Measurements from ENCODE around the gene IFNA6.
"Not testable (repeated sequence)": the region's sequence is repeated elsewhere in the genome, so short reads cannot be mapped to it uniquely, and the experiment has no call there.

Gene IFNA6

DNA sequence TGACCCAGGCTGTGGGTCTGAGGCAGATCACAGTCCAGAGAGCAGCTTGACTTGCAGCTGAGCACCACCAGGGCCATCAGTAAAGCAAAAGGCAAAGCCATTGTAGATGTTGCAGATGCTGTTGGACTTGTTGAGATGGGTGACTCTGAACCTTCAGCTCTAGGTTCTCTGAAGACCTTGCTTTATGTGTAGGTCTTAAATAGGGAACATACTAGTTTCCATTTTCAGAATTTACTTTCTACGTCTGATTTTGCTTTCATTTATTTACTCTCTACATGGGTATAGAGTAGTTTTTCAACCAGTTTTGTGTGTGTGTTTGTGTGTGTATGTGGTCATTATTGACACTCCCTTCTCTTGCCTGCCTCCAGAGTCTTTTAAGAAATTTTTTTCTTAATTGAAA, at the start of gene IFNA6:
IFNA6 (minus strand) TSS at position 101 of the 400 bp plus-strand sequence; CDS start at position 101, 0 bp downstream.
- no peak for DNase-seq

DNA sequence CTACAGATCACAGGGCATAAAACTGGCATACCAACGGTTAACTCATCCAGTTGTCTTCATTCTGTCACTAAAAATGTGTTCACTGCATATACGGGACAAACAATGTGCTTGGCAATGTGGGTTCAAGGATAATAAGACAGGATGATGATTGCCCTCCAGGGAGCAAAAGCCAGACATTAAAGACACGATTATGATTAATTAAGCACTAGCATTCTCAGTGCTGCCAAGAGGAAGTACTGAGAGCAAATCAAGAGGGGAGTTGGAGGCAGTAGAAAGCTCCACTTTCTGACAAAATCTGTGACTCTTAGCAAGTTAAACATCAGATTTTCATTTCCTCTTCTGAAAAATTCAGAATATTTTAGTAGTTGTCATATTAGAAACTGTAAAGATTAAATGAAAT, 49.3 kb upstream of the IFNA6 start:
- DNase-seq = no peak

DNA sequence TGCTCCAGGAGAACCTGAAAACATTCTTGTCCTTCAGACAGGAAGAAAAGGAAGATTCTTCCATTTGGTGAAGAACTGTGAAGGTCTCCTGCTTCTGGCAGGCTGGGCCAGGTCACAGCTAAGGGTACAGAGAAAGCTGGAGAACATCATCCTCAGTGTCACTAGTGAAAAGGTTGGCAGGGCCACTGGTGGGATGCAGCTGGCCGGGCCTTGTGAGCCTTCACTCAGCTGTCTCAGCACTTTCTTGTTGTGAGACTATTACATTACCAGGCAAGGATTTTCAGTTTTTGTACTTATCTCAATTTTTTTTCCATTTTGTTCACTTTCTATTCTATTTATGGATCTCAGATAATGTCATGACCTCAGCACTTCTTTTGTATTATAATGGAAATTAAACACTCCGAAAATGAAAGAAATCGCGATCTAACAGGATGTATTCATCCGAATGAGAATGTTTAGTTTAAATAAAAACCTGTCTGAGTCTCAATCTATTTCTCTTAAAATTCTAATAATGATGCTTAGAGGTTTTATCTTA, 48.3 kb upstream of the IFNA6 start:
- no peak for DNase-seq

DNA sequence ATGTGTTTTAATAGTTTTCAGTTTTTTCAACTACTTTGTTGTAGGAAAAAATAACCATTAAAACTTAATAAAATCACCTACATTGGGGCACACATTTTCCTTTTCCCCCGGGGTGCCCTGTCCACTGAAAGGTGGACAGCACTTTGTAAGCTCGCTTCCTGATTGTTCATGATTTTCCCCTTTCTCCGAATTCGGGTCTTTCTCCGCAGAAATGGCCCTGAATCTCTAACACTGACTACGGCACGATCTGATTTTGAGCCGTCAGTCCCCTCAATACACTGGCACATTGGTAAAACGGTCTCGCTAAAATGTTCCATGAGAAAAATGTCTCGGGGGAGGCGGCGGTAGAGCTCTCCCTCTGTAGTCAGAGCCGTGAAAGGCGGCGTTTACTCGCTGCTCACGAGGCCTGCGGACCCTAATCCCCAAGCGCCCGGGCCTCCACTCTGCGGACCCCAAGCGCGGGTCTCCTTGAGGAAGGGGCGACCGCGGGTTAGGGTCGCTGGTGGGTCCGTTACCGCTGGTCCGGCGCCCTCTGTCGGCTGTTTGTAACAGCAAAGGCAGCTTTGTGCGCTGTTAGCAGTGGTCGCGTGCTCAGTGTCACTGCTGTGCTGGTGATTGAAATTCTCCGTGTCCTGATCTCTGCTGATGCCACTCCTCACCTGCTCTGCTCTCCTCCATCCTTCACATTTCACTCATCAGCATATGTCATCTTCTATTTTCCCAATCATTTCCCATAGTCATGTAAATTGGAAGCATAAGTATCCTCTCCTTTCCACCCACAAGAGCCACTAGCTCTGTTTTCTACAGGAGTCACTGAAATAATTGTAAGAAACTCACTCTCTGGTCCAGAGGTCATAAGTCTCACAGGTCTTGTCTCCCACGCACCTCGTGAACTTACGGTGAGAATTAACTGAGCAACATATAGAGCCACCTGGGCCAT, 45.4 kb upstream of the IFNA6 start:
- DNase-seq = peak; percentile 28

DNA sequence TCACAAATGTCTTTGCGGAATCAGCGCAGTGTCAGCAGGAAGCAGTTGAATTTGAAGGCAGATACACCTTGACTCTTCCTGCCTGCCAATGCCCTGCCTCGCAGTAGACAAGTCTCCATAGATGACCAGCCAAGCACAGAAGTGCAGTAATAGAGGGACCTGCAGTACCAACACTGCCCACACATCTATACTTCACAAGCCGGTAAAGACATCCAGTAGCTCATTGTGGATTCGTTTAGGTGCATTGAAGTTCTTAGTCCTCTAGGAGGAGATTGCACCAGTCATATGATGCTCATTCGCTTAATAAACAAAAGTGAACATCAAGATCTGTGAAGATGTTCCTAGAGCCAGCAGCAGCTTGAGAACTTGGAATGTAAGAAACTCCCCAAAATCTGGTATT, 41.6 kb upstream of the IFNA6 start:
- no peak for DNase-seq

DNA sequence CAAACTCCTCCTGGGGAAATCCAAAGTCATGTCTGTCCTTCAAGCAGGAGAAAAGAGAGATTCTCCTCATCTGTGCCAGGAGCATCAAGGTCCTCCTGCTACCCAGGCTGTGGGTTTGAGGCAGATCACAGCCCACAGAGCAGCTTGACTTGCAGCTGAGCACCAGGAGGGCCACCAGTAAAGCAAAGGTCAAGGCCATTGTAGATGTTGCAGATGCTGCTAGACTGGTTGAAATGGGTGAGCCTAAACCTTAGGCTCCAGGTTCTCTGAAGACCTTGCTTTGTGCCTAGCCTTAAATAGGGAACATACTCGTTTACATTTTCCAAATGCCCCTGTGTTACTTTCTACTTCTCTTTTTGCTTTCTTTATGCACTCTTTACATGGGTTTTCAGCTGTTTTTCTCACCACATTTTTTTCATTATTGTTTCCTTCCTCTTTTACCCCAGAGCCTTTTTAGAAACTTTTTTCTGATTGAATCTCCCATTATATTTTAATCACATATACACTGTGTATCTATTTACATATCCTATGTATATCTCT, 34.5 kb upstream of the IFNA6 start, which contains the start of gene IFNA2:
IFNA2 (minus strand) TSS at position 268 of the 540 bp plus-strand sequence; CDS start at position 199, 69 bp downstream.
- no peak for DNase-seq

DNA sequence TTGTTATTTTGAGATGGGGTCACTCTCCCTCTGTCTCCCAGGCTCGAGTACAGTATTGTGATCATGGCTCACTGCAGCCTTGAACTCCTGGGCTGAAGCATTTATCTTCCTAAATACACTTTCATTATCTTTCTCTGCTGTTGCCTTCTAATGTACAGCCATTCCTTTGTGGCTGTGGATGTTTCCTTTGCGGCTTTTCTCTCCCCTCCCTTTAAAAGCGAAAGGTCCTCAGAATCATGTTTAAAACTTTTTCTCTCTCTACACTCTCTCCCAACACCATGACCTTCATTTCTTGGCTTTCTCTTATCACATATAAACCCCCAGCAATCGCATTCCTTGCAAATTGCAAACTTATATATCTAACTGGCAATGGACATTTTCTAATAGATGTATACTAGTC, 32.9 kb upstream of the IFNA6 start:
- no peak for DNase-seq

DNA sequence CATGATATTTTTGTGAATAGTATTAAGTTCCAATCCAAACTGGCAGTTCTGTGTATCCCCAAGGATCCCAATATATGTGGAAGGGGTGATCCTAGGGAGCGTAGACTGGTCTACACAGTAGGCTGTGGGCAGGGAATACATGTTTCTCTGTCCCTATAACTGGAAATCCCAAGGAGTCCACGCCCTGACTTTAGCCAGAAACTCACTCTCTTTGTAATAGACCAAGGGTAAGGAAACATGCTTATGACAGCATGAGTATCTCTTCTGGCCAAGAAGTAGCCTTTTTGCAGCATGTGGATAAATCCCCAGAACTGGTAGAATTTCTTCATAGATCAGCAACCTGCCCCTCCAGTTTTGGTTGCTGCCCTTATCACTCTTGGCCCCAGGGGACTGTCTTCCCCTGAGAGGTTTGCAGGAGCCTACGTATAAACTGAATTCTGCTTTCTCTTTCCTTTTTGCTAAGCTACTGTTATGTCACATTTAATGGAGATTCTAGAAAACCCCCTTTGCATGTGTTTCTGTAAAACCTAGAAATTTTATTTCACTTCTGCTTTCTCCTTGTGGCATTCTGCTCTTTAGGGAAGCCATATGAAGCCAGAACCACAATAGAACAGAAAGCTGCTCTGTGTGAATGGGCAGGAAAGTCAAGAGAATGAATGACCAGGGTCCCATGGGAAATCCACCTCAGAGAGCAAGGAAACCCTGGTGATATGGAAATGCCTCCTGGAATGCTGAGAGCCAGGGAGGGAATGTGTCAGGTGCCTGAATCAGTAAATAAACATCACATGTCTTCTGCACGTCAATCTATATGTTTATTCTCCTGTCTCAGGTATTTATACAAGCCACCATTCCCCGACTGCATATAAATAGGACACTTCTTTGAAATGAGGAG, 31.0 kb upstream of the IFNA6 start:
- peak; percentile 55 for DNase-seq

DNA sequence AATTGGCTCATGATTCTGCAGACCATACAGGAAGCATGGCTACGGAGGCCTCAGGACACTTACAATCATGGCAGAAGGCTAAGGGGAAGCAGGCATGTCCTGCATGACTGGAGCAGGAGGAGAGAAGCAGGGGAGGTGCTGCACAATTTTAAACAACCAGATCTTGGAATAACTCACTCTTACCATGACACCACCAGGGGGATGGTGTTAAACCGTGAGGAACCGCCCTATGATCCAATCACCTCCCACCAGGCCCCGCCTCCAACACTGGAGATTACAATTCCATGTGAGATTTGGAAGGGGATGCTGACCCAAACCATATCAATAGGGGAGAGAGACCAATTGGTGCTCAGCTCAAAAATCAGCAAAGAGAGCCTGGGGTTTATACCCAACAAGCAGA, 20.8 kb upstream of the IFNA6 start:
- not testable (repeated sequence) for DNase-seq

DNA sequence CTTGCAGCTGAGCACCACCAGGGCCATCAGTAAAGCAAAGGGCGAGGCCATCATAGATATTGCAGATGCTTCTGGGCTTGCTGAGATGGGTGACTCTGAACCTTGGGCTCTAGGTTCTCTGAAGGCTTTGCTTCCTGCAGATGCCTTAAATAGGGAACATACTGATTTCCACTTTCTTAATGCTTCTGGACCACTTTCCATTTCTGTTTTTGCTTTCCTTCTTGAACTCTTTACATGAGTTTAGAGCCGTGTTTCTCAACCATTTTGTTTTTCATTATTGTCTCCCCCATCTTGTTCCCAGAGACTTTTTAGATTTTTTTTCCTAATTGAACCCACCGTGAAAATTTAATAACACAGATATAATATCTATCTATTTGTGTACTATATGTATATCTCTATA, 17.3 kb upstream of the IFNA6 start, which contains the start of gene IFNA13:
IFNA13 (minus strand) TSS at position 101 of the 400 bp plus-strand sequence; CDS start at position 54, 47 bp downstream.
- no peak for DNase-seq

DNA sequence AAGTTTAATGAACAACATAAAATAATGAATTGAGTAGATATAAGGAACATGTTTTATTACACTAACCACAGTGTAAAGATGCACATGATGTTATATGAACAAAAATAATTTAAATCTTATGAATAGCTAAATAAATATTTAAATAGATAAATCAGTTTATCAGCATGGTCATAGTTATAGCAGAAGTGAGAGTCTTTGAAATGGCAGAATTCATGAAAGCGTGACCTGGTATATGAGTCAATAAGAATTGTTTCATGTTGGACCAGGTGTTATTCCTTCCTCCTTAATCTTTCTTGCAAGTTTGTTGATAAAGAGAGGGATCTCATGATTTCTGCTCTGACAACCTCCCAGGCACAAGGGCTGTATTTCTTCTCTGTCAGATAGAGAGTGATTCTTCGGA, 16.5 kb upstream of the IFNA6 start:
- not testable (repeated sequence) for DNase-seq

DNA sequence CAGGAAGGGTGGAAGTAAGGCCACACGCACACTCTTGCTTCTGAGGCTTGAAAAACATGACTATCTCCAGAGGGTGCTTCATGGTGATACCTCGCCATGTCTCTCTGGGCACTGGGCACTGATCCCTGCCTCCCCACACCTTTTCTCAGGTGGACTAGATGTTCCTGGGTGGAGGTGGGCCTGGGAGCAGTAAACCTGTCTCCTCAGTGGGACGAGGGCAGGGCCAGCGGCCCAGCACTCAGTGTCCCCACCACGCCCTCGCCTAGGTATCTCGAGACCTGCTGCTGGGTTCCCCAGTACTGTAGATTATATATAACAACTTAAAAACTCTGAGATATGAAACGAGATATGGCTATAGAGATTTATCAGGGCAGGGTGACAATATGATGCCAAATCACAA, 11.6 kb upstream of the IFNA6 start:
- no peak for DNase-seq

DNA sequence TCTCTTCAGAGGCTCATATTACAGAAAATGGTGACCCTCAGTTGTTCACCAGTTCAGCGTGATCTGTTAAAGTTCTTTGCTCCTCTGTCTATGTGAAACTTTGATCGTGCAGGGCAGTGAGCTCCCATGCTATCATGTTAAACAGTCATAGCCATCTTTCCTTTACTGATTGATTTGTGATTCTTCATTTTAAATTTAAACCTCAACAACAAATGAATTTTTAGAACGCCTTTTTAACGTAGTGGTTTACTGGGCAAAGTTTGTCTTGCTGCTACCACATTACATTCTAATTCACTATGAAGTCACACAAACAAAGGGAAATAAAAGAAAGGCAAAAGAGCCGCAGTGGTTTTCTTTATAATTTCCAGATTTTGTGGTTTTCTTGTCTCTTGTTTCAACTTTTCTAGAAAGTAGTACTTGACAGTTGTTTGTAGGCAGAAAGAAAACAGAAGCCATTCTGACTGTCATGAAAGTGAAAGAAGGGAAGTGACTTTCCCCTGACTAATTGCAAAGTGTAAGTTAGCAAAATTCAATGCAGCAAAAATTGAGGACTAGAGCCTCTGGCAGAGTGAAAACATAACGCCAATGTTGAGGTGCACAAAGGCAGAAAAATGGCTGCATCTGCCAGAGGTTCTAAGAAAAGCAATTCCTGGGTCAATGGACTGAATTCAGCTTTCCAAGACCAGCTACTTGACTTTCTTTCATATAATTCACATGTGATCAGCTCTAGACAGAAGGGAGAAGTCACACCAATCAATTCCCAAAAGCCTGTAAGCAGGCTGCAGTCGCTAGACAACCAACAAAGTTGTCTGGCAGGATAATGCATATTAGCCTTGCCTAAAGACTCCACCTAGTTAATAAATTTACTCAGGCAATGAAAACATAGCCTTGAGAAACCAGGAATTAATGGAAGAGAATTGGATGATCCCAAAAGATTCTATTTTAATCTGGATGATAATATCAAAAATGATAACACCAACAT, 7.1 kb upstream of the IFNA6 start:
- no peak for DNase-seq

DNA sequence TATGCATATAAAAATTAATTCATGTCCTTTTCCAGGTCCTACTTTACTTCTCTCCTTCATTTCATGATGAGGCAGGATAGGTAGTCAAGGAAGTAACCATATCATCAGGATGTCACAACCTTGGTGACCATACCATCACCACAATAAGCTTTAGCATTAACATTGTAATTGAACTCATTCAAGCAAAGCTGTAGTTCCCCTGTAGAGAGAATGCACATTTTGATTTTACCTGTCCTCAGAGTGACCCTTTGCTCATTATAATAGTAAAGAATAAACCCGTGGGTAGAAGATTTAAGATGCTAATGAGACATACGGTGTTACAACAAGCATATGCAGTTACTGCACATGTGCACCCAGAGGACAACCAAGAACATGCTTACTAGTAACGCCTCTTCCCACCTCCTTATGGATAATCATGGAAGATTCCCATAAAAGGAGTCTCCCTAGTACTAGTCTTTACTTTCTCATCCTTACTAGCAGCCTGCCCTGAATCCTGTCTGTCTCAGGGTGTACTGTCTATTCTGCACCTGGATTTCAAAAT, 2.2 kb downstream of the IFNA6 start:
- no peak for DNase-seq

DNA sequence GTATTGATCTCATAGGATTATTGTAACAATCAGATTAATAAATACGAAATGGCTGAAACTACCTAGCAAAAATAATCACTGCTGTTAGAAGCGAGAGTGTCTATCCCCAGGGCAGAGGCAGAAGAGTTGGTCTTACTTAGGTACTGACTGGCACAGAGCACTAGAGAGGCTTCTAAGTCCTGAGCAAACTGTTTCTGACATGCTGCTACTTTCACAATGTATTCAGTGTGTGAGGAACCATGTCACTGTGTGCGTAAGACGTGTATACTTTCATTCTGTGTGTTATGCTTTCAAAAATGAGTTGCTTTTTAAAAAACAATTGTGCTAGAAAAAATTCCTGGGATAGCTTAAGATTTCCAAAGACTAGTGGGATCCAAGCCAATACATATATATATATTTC, 10.0 kb downstream of the IFNA6 start:
- DNase-seq = no peak

DNA sequence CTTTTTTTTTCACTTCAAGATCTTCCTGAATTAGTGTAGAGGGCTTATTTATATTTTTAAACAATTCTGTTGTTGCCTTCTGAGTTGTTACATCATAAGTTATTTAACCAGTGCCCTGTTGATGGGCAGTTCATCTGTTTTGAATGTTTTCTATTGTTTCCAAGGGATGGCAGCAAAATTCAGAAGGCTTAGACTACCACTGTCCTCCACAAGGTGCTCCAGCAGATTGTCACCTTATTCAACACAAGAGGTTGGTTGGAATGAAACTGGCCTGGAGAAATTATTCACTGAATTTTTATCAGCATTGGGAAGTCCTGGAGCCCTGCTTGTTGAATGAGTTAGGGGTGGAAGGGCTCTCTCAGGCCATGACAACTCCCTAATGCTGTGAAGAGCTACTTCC, 14.2 kb downstream of the IFNA6 start:
- no peak for DNase-seq

DNA sequence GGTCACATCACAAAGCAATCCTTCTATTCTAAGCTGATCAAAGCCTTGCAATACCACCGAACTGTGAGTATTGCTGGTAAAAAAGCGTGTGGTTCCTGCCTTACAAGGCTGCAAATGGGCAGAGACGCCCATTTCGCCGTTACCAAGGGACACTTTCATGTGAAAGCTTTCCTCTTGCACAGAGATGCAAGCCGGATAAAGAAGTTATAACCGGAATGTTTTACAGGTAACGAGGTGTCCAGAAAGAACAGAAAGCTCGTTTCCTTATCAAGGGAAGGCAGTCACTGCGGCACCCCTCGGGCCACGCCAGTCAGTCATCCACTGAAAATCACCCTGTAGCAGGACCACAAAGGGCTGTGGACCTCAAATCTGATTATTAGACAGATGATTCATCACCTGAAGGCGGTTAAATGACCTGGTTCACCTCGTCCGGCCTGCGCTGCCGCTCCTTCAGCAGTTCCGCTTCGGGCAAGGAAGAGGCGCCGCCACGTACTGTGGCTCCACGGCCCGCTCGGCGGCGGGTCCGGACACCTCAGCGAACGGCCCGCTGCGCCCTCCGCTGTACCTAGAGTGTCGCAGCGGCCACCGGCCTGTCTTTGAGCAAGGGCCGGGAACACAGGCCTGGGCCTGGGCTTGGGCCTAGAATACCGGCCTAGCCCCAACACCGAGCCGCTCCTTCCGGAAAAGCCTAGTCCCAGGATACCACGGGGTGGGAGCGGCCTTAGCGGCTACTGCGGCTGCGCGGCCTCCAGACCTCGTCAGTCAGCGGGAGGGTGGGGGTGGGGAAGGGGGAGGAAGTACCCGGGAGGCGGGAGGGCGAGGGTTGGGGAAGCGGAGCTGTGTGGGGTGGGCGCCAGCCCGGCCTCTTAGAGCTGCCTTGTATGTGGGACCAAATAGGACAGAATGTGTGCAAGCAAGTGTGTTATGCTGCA, 15.7 kb downstream of the IFNA6 start, which contains the start of gene KLHL9:
KLHL9 (minus strand) TSS at position 704 of the 932 bp plus-strand sequence; CDS start at position 159, 545 bp downstream.
- peak; percentile 92 for DNase-seq

DNA sequence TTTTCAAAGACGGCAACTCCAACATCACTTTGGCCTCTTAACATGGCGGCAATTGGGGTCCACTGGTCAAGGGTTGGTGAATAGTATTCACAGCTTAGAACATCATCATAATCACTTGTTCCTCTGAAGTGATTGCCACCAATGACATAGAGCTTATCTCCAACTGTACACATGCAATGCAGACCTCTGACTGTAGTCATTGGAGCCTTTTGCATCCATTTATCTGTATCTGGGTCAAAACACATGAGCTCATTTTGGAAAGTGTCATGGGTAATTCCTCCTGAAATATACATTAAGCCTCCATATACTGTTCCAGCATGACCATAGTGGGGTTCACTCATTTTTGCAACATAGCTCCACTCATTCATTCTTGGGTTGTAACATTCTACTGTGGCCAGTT, 17.5 kb downstream of the IFNA6 start:
- no peak for DNase-seq

DNA sequence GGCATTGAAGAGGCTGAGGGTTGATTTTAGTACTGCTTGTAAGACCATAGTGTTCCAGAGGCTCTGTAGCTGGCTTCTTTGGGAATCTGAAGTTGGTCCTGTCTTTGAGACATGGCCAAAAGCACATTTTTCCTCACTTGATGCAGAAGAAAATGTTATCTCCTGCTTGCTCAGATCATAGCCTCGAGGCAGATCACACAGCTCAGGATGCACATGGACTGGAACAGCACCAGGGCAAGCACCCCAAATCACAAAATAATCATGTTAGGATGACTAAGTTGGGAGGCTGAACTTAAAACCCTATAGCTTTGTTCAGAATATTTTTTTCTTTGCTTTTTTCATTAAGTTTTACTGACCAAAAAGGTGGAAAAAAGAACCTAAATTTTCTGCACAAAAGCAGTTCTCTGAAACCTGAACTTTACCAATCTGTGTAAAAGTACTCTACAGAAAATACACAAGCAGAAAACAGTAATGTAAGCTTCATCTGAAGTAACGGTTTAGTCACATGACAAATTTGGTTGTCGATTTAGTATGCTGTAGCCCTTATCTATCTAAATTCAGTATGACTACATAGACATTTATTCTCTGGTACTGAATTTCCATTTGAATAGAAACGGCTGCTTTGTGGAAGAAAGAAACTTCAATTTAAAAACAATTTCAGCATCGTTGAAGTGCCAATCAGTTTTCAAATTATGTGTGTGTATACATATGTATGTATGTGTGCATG, 18.8 kb downstream of the IFNA6 start:
- DNase-seq = no peak
